OCI-LY1 (cell line): ENCODE measurements around the gene REX1BD.

Source experiments
- H2AFZ ChIP-seq: fragments of 200-600 bp; sonication (generic), shearing (Covaris generic); 2 replicates; pipeline ENCODE4 v1.6.0; 2014; ENCODE audit warnings: antibody characterized with exemption, mild to moderate bottlenecking, low read length
- H3F3A ChIP-seq: fragments of 200-600 bp; sonication (generic), shearing (Covaris generic); 2 replicates; pipeline ENCODE4 v1.6.0; 2014; ENCODE audit warnings: mild to moderate bottlenecking, antibody characterized with exemption, low read length, moderate library complexity; ENCODE audit not compliant: insufficient read depth
- H3K27ac ChIP-seq: fragments of 200-600 bp; sonication (generic); 2 replicates; pipeline ENCODE4 v1.5.1; 2014; ENCODE audit warnings: low read length, mixed run types, mild to moderate bottlenecking, low read depth; ENCODE audit not compliant: poor library complexity, severe bottlenecking
- H3K27me3 ChIP-seq: fragments of 200-600 bp; sonication (generic); 2 replicates; pipeline ENCODE4 v1.6.0; 2014; ENCODE audit warnings: antibody characterized with exemption, mild to moderate bottlenecking, low read length, moderate library complexity; ENCODE audit not compliant: insufficient read depth
- H3K36me3 ChIP-seq: fragments of 200-600 bp; sonication (generic); 2 replicates; pipeline ENCODE4 v1.6.1; 2014; ENCODE audit warnings: mild to moderate bottlenecking, antibody characterized with exemption, low read length, moderate library complexity, mixed read lengths; ENCODE audit not compliant: insufficient read depth
- H3K4me1 ChIP-seq: fragments of 200-600 bp; sonication (generic); 2 replicates; pipeline ENCODE4 v1.5.1; 2014; ENCODE audit warnings: mild to moderate bottlenecking, low read length, moderate library complexity; ENCODE audit not compliant: insufficient read depth, severe bottlenecking
- H3K4me2 ChIP-seq: fragments of 200-600 bp; sonication (generic), shearing (Covaris generic); 2 replicates; pipeline ENCODE4 v1.6.1; 2014; ENCODE audit warnings: low read length
- H3K4me3 ChIP-seq: fragments of 200-600 bp; sonication (generic); 2 replicates; pipeline ENCODE4 v1.5.1; 2014; ENCODE audit warnings: low read length, low read depth, mild to moderate bottlenecking, mixed read lengths; ENCODE audit not compliant: poor library complexity, severe bottlenecking
- H3K79me2 ChIP-seq: fragments of 200-600 bp; shearing (Covaris generic); 2 replicates; pipeline ENCODE4 v1.6.1; 2016; ENCODE audit warnings: mixed run types, low read length, mixed read lengths; ENCODE audit not compliant: insufficient read depth
- H3K9ac ChIP-seq: fragments of 200-600 bp; sonication (generic), shearing (Covaris generic); 2 replicates; pipeline ENCODE4 v1.6.1; 2014; ENCODE audit warnings: mild to moderate bottlenecking, low read length, mixed read lengths
- H3K9me2 ChIP-seq: fragments of 200-600 bp; sonication (generic), shearing (Covaris generic); 2 replicates; pipeline ENCODE4 v1.6.1; 2014; ENCODE audit warnings: low read depth, mild to moderate bottlenecking, low read length, mixed read lengths
- H3K9me3 ChIP-seq: fragments of 200-600 bp; shearing (Covaris generic); 2 replicates; pipeline ENCODE4 v1.6.1; 2014; ENCODE audit warnings: low read length, mixed read lengths
- H4K20me1 ChIP-seq: fragments of 200-600 bp; sonication (generic), shearing (Covaris generic); 2 replicates; pipeline ENCODE4 v1.6.0; 2016; ENCODE audit warnings: mild to moderate bottlenecking, low read length; ENCODE audit not compliant: insufficient read depth
- CTCF ChIP-seq: fragments of 200-600 bp; sonication (generic), shearing (Covaris generic); IDR thresholded peaks from 2 replicates; pipeline ENCODE4 v1.5.1; 2017; ENCODE audit warnings: mild to moderate bottlenecking, antibody characterized with exemption, low read length, moderate library complexity, mixed read lengths
- EZH2 ChIP-seq: fragments of 200-600 bp; sonication (generic), shearing (Covaris generic); IDR thresholded peaks from 2 replicates; pipeline ENCODE4 v1.8.0; 2017; ENCODE audit warnings: borderline replicate concordance, mixed run types, mild to moderate bottlenecking, antibody characterized with exemption, low read length, moderate library complexity, mixed read lengths

The REX1BD gene

GRCh38 chr19:18543814-18544475 is 44.7 kb upstream of the REX1BD start:
- Histone ChIP-seq H3K9ac (peak overlapping the region; percentile 59), H3F3A (no peaks in the 10 kb centered on the region), H3K79me2 (0 out of 2 replicates have a peak, but pooled peaks cover 4% of the 10 kb centered on the region), H3K36me3 (peaks cover 21% of the 10 kb centered on the region), H3K9me3 (no peaks in the 10 kb centered on the region), H3K27me3 (no peaks in the 10 kb centered on the region), H3K4me1 (peaks cover 20% of the 10 kb centered on the region), H3K4me2 (peak overlapping the region; percentile 89), H3K4me3 (peak overlapping the region; percentile 89), H3K9me2 (no peaks in the 10 kb centered on the region), H3K27ac (no peak overlapping the region), H2AFZ (no peak overlapping the region), H4K20me1 (no peaks in the 10 kb centered on the region)
- TF ChIP-seq EZH2 (no peak), CTCF (peak; percentile 33; the same call in 1 of the 2 replicates)

- TF ChIP-seq EZH2, result no peak
- Histone ChIP-seq H3F3A (no peaks in the 10 kb centered on the region), H3K4me2 (no peak overlapping the region), H3K9me2 (no peaks in the 10 kb centered on the region), H3K4me3 (no peak overlapping the region), H3K9me3 (no peaks in the 10 kb centered on the region), H3K27me3 (no peaks in the 10 kb centered on the region), H2AFZ (no peak overlapping the region), H3K36me3 (no peaks in the 10 kb centered on the region; the same call in 1 of the 2 replicates), H4K20me1 (no peaks in the 10 kb centered on the region), H3K9ac (no peak overlapping the region), H3K4me1 (peaks cover 14% of the 10 kb centered on the region), H3K27ac (no peak overlapping the region), H3K79me2 (no peaks in the 10 kb centered on the region)
These were observed 37.0 kb upstream of the REX1BD start for GRCh38 chr19:18551631-18552030.

GRCh38 chr19:18557411-18558201 is 31.0 kb upstream of the REX1BD start, which contains the start of gene KXD1:
Gene KXD1, plus strand, starts transcription at chr19:18557870. Its CDS starts 4,187 bp downstream, at chr19:18562057.
- Histone ChIP-seq H3K4me2 (peak within 1 kb of the TSS; percentile 97), H3K4me3 (peak within 1 kb of the TSS; percentile 82), H3K36me3 (peaks cover 11% of the 10 kb centered on the region), H3K9me3 (no peaks in the 10 kb centered on the region), H3K9ac (peak within 1 kb of the TSS; percentile 91), H3F3A (no peaks in the 10 kb centered on the region), H3K27me3 (no peaks in the 10 kb centered on the region), H4K20me1 (no peaks in the 10 kb centered on the region), H3K4me1 (peaks cover 36% of the 10 kb centered on the region), H3K27ac (peak within 1 kb of the TSS; percentile 73), H3K9me2 (no peaks in the 10 kb centered on the region), H3K79me2 (peaks cover 13% of the 10 kb centered on the region), H2AFZ (no peak within 1 kb of the TSS)
- TF ChIP-seq EZH2 (no peak), CTCF (no peak)
